H1 (cell line): Measurements from ENCODE around the gene DDAH2. TPM values are rescaled to one million over a fixed set of nuclear protein-coding genes. Genes with fewer than 3 reads are reported as not detected.

Experiments
- CTCF ChIA-PET: fragments of 300-600 bp; sonication (Branson Sonifier 250); formaldehyde crosslinking; loops from one replicate; lab custom pipeline; 2021; ENCODE audit not compliant: partially characterized antibody; lab: Charles Lee
- POLR2A ChIA-PET: fragments of 300-600 bp; sonication (Branson Sonifier 250); formaldehyde crosslinking; loops from one replicate; lab custom pipeline; 2021; ENCODE audit warnings: inconsistent platforms; ENCODE audit not compliant: partially characterized antibody; lab: Charles Lee
- DNase-seq, 2 experiments: peaks; one replicate each; pipeline versions ENCODE4 v3.0.0 to v3.0.0-alpha.2; 2010 to 2022; ENCODE audit warnings: low spot score in 2 of 2, low read depth in 1 of 2, mixed read lengths in 1 of 2
- FAIRE-seq: peaks from 2 replicates; lab custom pipeline; 2011; peaks lifted over from hg19 to GRCh38; lab: Jason Lieb, UNC
- H2AFZ ChIP-seq: 2 replicates; pipeline ENCODE4 v1.8.1; 2012; ENCODE audit warnings: low read length, inconsistent platforms
- H2AK5ac ChIP-seq: 2 replicates; pipeline ENCODE4 v1.6.1; 2013; ENCODE audit warnings: low read depth, low read length
- H2BK120ac ChIP-seq: replicated peaks from 2 replicates; pipeline ENCODE3; 2013; ENCODE audit warnings: low read depth, low read length, inconsistent platforms
- H2BK12ac ChIP-seq: 2 replicates; pipeline ENCODE4 v1.6.1; 2013; ENCODE audit warnings: low read depth, low read length
- H2BK15ac ChIP-seq: 2 replicates; pipeline ENCODE4 v1.6.1; 2013; ENCODE audit warnings: low read length
- H2BK20ac ChIP-seq: 2 replicates; pipeline ENCODE4 v1.6.1; 2013; ENCODE audit warnings: low read length
- H2BK5ac ChIP-seq: 2 replicates; pipeline ENCODE4 v1.6.1; 2013; ENCODE audit warnings: low read depth, low read length
- H3K14ac ChIP-seq: 2 replicates; pipeline ENCODE4 v1.6.1; 2013; ENCODE audit warnings: inconsistent platforms; ENCODE audit not compliant: insufficient read length
- H3K18ac ChIP-seq: 2 replicates; pipeline ENCODE4 v1.6.1; 2013; ENCODE audit warnings: low read length; ENCODE audit errors: extremely low read depth
- H3K23ac ChIP-seq: 2 replicates; pipeline ENCODE4 v1.6.1; 2013; ENCODE audit warnings: inconsistent platforms; ENCODE audit not compliant: insufficient read length
- H3K23me2 ChIP-seq: 2 replicates; pipeline ENCODE4 v1.6.1; 2013; ENCODE audit warnings: low read depth, low read length
- H3K27ac ChIP-seq: 2 replicates; pipeline ENCODE4 v1.6.1; 2011; ENCODE audit warnings: low read depth, low read length, inconsistent platforms
- H3K27me3 ChIP-seq, 4 experiments: replicated peaks in 1 of 4; 1 replicate in 1 of 4; 2 replicates in 3 of 4; pipeline versions ENCODE4 v1.6.1 to v1.8.1; 2011 to 2013; ENCODE audit warnings: low read length in 3 of 4, mild to moderate bottlenecking in 3 of 4, inconsistent platforms in 2 of 4, mixed read lengths in 2 of 4, moderate library complexity in 1 of 4; ENCODE audit not compliant: control insufficient read depth in 3 of 4, insufficient read depth in 3 of 4; ENCODE audit errors: extremely low read depth in 1 of 4
- H3K36me3 ChIP-seq, 4 experiments: 2 replicates each; pipeline versions ENCODE4 v1.6.1 to v1.8.1; 2011 to 2013; ENCODE audit warnings: mild to moderate bottlenecking in 4 of 4, low read length in 3 of 4, moderate library complexity in 2 of 4, control low read depth in 1 of 4, inconsistent platforms in 1 of 4; ENCODE audit not compliant: insufficient read depth in 4 of 4, control insufficient read depth in 2 of 4
- H3K4ac ChIP-seq: replicated peaks from 2 replicates; pipeline ENCODE3; 2013; ENCODE audit warnings: low read length, low read depth, mixed read lengths, inconsistent platforms; ENCODE audit not compliant: insufficient read length
- H3K4me1 ChIP-seq, 4 experiments: replicated peaks in 1 of 4; 1 replicate in 1 of 4; 2 replicates in 3 of 4; pipeline versions ENCODE4 v1.6.1 to v1.8.1; 2011 to 2013; ENCODE audit warnings: low read length in 3 of 4, inconsistent platforms in 2 of 4, mixed read lengths in 1 of 4; ENCODE audit not compliant: insufficient read depth in 4 of 4, control insufficient read depth in 3 of 4
- H3K4me2 ChIP-seq, 2 experiments: 2 replicates each; pipeline versions ENCODE4 v1.6.1 to v1.8.1; 2011 to 2013; ENCODE audit warnings: low read depth in 2 of 2, low read length in 2 of 2, control low read depth in 1 of 2, inconsistent platforms in 1 of 2, mild to moderate bottlenecking in 1 of 2; ENCODE audit not compliant: insufficient read depth in 1 of 2
- H3K4me3 ChIP-seq, 4 experiments: fragments of 200-600, 300-600 bp in 1 of 4; sonication (generic), shearing (Covaris generic), sonication (Bioruptor Twin) in 1 of 4; 2 replicates each; pipeline versions ENCODE4 v1.5.1 to v1.8.1; 2011 to 2016; ENCODE audit warnings: low read length in 4 of 4, low read depth in 3 of 4, control low read depth in 2 of 4, inconsistent platforms in 2 of 4, mild to moderate bottlenecking in 2 of 4, mixed read lengths in 1 of 4, moderate library complexity in 1 of 4; ENCODE audit not compliant: insufficient read depth in 2 of 4; ENCODE audit errors: extremely low read depth in 1 of 4
- H3K56ac ChIP-seq: replicated peaks from 2 replicates; pipeline ENCODE3; 2013; ENCODE audit warnings: low read depth, mild to moderate bottlenecking, mixed read lengths, low read length, inconsistent platforms; ENCODE audit not compliant: insufficient read length
- H3K79me1 ChIP-seq: 2 replicates; pipeline ENCODE4 v1.6.1; 2013; ENCODE audit warnings: low read depth, low read length, control low read depth
- H3K79me2 ChIP-seq, 2 experiments: 2 replicates each; pipeline versions ENCODE4 v1.6.1 to v1.8.1; 2012 to 2013; ENCODE audit warnings: low read length in 2 of 2, mild to moderate bottlenecking in 2 of 2, inconsistent platforms in 1 of 2; ENCODE audit not compliant: insufficient read depth in 2 of 2, control insufficient read depth in 1 of 2
- H3K9ac ChIP-seq, 4 experiments: replicated peaks in 1 of 4; 1 replicate in 1 of 4; 2 replicates in 3 of 4; pipeline versions ENCODE4 v1.6.1 to v1.8.1; 2011 to 2013; ENCODE audit warnings: low read depth in 3 of 4, low read length in 3 of 4, control low read depth in 2 of 4, mild to moderate bottlenecking in 2 of 4, moderate library complexity in 2 of 4, inconsistent platforms in 1 of 4; ENCODE audit errors: extremely low read depth in 1 of 4
- H3K9me3 ChIP-seq, 2 experiments: 2 replicates each; pipeline versions ENCODE4 v1.6.1 to v1.8.1; 2012 to 2013; ENCODE audit warnings: mild to moderate bottlenecking in 2 of 2, moderate library complexity in 2 of 2, control low read depth in 1 of 2, inconsistent platforms in 1 of 2, low read depth in 1 of 2, low read length in 1 of 2, mixed read lengths in 1 of 2; ENCODE audit not compliant: insufficient read depth in 2 of 2
- H4K20me1 ChIP-seq, 2 experiments: replicated peaks in 1 of 2; 2 replicates each; pipeline versions ENCODE3 to v1.8.1; 2011 to 2013; ENCODE audit warnings: inconsistent platforms in 2 of 2, low read length in 2 of 2, mild to moderate bottlenecking in 1 of 2; ENCODE audit not compliant: insufficient read depth in 2 of 2, control insufficient read depth in 1 of 2
- H4K5ac ChIP-seq: 2 replicates; pipeline ENCODE4 v1.6.1; 2013; ENCODE audit warnings: low read length, low read depth, mixed read lengths, inconsistent platforms; ENCODE audit not compliant: insufficient read length
- H4K8ac ChIP-seq: 2 replicates; pipeline ENCODE4 v1.8.0; 2013; ENCODE audit warnings: mild to moderate bottlenecking, moderate library complexity, low read length, inconsistent platforms; ENCODE audit not compliant: insufficient read depth; ENCODE audit errors: extremely low read depth
- H4K91ac ChIP-seq: replicated peaks from 2 replicates; pipeline ENCODE3; 2013; ENCODE audit warnings: low read length, mixed read lengths, inconsistent platforms; ENCODE audit not compliant: insufficient read length
- ASH2L ChIP-seq: fragments of 200-600, 300-600 bp; sonication (generic); IDR thresholded peaks from one replicate; pipeline ENCODE4 v1.7.1; 2017; ENCODE audit warnings: low read length
- BRCA1 ChIP-seq: IDR thresholded peaks from 2 replicates; pipeline ENCODE4 v1.6.1; 2012; ENCODE audit warnings: low read depth, low read length, improper control_type of control experiment
- CHD1 ChIP-seq: IDR thresholded peaks from 2 replicates; pipeline ENCODE4 v1.6.1; 2012; ENCODE audit warnings: low read depth, low read length, improper control_type of control experiment
- KDM5A ChIP-seq: fragments of 200-600 bp; IDR thresholded peaks from 2 replicates; pipeline ENCODE4 v1.7.1; 2012; ENCODE audit warnings: mild to moderate bottlenecking, low read length, inconsistent platforms, mixed read lengths
- POU5F1 ChIP-seq: IDR thresholded peaks from 2 replicates; pipeline ENCODE4 v1.6.1; 2011; ENCODE audit warnings: low read depth, mild to moderate bottlenecking, low read length, moderate library complexity
- SIX5 ChIP-seq: IDR thresholded peaks from 2 replicates; pipeline ENCODE4 v1.6.1; 2011; ENCODE audit warnings: mild to moderate bottlenecking, low read depth, low read length
- TBP ChIP-seq: IDR thresholded peaks from 2 replicates; pipeline ENCODE4 v1.6.1; 2011; ENCODE audit warnings: low read depth, low read length, improper control_type of control experiment
- WGBS, 2 experiments: shearing (Covaris generic) in 1 of 2; methylation state at CpG; one replicate each; pipeline versions ENCODE4 v1.1.6 to v1.1.7; 2013 to 2015; ENCODE audit warnings: low lambda C conversion rate in 2 of 2, mixed read lengths in 2 of 2, inconsistent platforms in 1 of 2, low coverage in 1 of 2, missing lambda C conversion rate in 1 of 2; ENCODE audit not compliant: insufficient replicate concordance in 2 of 2, insufficient coverage in 1 of 2, insufficient read length in 1 of 2; ENCODE audit errors: extremely low coverage in 1 of 2, missing lambda C conversion rate in 1 of 2; 5-methylcytosine and 5-hydroxymethylcytosine counted together
- polyA plus RNA-seq, 7 experiments: library from polyadenylated mRNA; depleted of rRNA in 3 of 7; stranded (reverse) in 5 of 7; unstranded in 2 of 7; fragments of >200 nt in 5 of 7; fragments of 200-250 nt in 2 of 7; gene quantifications; 1 replicate in 5 of 7; 2 replicates in 1 of 7; 4 replicates in 1 of 7; pipeline versions ENCODE4 v1.2.1 to v1.2.3, GENCODE V29; 2011 to 2013; ENCODE audit warnings: missing spikeins in 2 of 7, mixed read lengths in 2 of 7
- total RNA-seq: library from RNA; stranded (reverse); fragmentation: NEBNext Ultra II Directional; extraction: Animal tissue kit (Norgen Biotek cat#: 25700); gene quantifications from 2 replicates; pipeline ENCODE4 v1.2.1, GENCODE V29; 2021
- TF ChIP-seq, protein P1 (sequence below): IDR thresholded peaks from 2 replicates; pipeline ENCODE4 v1.6.1; 2012; ENCODE audit warnings: inconsistent platforms

The DDAH2 gene
- total and polyA plus RNA-seq, 2 of the 8 experiments (the other 6 are each of a cell fraction or from before 2014, with no cell fraction given) = 53.3 to 73.5 TPM

DNA sequence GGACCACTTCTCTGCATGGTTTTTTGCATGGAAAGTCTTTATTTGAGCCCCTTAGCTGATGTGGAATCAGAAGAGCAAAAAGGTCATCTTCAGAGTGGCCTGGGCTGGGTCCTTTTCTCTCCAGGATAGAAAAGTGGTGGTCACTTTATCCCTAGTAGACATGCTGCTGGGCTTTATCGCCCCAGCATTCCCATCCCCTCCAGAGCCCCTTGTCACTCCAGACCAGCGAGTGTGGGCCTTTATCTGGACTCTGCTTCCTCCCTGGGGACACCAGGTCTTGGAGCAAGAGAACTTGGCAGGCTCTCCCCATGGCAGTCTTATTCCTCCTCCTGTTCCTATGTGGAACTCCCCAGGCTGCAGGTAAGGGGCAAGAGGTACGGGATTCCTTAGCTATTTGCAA is 22.5 kb downstream of the DDAH2 start, which contains the start of gene LY6G6F:
Gene LY6G6F, plus strand, starts transcription at position 268 of the 400 bp plus-strand sequence. Its CDS starts 41 bp downstream, at position 309.
- Histone ChIP-seq H3K23me2 (peaks cover 11% of the 10 kb centered on the region; the same call in 1 of the 2 replicates), H3K56ac (no peak within 1 kb of the TSS), H2BK20ac (no peak within 1 kb of the TSS), H3K14ac (no peak within 1 kb of the TSS), H3K9ac (no peak within 1 kb of the TSS), H2BK5ac (no peak within 1 kb of the TSS), H3K4ac (no peak within 1 kb of the TSS), H3K18ac (no peak within 1 kb of the TSS), H3K9me3 (no peaks in the 10 kb centered on the region), H2BK12ac (no peak within 1 kb of the TSS), H3K27ac (no peak within 1 kb of the TSS), H3K36me3 (no peaks in the 10 kb centered on the region), H4K5ac (no peak within 1 kb of the TSS), H3K4me3 (no peak within 1 kb of the TSS), H3K79me2 (peaks cover 0 to 7% of the 10 kb centered on the region in 2 experiments; a peak in 2 of 4 replicates), H3K79me1 (peaks cover 4% of the 10 kb centered on the region; the same call in 1 of the 2 replicates), H2BK15ac (no peak within 1 kb of the TSS), H3K4me1 (peaks cover 2 to 8% (median 3%) of the 10 kb centered on the region in 4 experiments; a peak in 5 of 7 replicates), H4K20me1 (no peaks in the 10 kb centered on the region), H2AFZ (no peak within 1 kb of the TSS), H4K91ac (no peak within 1 kb of the TSS), H3K23ac (no peak within 1 kb of the TSS), H2AK5ac (no peak within 1 kb of the TSS), H3K4me2 (no peak within 1 kb of the TSS), H4K8ac (peak within 1 kb of the TSS; percentile 82; the same call in 1 of the 2 replicates), H2BK120ac (no peak within 1 kb of the TSS), H3K27me3 (no peaks in the 10 kb centered on the region)
- DNase-seq (no peak), FAIRE-seq (no peak)
- POLR2A ChIA-PET = interaction anchor here (0.9 to 1.1 kb wide), 3 partner anchors 33 to 108 kb away, joined by 3 to 5 read pairs (median 3); partner anchors contain the start of gene MSH5
- CTCF ChIA-PET = interaction anchor here (0.7 to 1.6 kb wide), 5 partner anchors 9 to 63 kb away, joined by 3 to 6 read pairs (median 3); partner anchors contain the start of gene LY6G6D
- 77% methylated on average over 3 of the region's 3 CpGs; no CpG with 5 or more reads in 1 of the 2 experiments for WGBS, 2 experiments
- TF ChIP-seq TBP (no peak), ASH2L (no peak), SIX5 (no peak), KDM5A (no peak), CHD1 (no peak), POU5F1 (no peak), BRCA1 (no peak)
- TF ChIP-seq, protein P1, sequence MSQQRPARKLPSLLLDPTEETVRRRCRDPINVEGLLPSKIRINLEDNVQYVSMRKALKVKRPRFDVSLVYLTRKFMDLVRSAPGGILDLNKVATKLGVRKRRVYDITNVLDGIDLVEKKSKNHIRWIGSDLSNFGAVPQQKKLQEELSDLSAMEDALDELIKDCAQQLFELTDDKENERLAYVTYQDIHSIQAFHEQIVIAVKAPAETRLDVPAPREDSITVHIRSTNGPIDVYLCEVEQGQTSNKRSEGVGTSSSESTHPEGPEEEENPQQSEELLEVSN = no peak
